GM19193 (cell line): ENCODE data around the gene SNX13.

Source experiments
- POLR2A ChIP-seq: IDR thresholded peaks from 4 replicates; pipeline ENCODE4 v1.6.1; 2011; ENCODE audit not compliant: insufficient read depth, insufficient read length; ENCODE audit errors: extremely low read depth

Gene SNX13, protein sequence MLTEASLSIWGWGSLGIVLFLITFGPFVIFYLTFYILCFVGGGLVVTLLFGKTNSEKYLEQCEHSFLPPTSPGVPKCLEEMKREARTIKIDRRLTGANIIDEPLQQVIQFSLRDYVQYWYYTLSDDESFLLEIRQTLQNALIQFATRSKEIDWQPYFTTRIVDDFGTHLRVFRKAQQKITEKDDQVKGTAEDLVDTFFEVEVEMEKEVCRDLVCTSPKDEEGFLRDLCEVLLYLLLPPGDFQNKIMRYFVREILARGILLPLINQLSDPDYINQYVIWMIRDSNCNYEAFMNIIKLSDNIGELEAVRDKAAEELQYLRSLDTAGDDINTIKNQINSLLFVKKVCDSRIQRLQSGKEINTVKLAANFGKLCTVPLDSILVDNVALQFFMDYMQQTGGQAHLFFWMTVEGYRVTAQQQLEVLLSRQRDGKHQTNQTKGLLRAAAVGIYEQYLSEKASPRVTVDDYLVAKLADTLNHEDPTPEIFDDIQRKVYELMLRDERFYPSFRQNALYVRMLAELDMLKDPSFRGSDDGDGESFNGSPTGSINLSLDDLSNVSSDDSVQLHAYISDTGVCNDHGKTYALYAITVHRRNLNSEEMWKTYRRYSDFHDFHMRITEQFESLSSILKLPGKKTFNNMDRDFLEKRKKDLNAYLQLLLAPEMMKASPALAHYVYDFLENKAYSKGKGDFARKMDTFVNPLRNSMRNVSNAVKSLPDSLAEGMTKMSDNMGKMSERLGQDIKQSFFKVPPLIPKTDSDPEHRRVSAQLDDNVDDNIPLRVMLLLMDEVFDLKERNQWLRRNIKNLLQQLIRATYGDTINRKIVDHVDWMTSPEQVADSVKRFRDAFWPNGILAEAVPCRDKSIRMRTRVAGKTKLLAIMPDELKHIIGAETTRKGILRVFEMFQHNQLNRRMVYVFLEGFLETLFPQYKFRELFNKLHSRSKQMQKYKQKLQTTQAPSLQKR

DNA sequence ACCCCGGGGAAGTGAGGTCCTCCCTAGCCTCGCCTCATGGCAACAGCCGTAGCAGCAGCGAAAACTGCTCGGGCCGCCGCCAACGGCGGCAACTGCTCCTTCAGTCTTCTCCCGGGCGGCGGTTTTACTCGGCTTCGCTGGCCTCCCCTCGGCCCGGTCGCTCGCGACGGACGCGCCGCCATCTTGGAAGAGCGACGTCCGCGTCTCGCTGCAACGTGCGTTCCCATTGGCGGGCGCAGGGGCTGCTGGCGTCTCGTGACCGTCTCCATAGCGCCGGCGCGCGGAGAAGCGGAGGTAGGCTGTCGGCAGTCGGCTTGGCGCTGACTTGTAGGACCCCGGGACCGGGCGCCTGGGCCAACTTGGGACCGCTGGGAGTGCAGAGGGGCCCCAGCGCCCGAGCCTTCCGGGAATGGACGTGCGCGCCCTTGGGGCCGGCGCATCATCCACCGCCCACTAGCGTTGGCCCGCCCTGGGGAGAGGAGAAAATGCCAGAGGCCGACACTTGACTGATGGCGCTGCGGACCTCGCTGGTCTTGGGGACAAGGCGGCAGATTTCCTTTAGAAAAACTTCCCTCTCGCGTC, at the start of gene SNX13:
Gene SNX13, minus strand, starts transcription at position 193 of the 582 bp plus-strand sequence. CDS start 199 bp downstream, outside the sequence.
- peak; percentile 94 for TF ChIP-seq POLR2A

DNA sequence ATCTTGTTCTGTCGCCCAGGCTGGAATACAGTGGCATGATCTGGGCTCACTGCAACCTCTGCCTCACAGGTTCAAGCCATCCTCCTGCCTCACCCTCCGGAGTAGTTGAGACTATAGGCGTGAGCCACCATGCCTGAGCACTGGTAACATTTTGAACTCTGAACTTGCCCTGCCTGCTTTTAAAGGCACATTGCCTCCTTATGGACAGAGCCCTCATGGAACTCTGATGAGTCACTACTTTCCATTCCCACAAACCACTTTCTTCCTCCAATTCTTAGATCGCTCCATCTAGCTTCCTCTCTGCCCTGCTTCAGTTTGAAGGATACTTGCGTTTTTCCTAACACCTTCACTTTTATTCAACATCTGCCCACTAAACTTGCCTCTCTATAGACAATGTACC, 49.3 kb upstream of the SNX13 start:
- TF ChIP-seq POLR2A = no peak

DNA sequence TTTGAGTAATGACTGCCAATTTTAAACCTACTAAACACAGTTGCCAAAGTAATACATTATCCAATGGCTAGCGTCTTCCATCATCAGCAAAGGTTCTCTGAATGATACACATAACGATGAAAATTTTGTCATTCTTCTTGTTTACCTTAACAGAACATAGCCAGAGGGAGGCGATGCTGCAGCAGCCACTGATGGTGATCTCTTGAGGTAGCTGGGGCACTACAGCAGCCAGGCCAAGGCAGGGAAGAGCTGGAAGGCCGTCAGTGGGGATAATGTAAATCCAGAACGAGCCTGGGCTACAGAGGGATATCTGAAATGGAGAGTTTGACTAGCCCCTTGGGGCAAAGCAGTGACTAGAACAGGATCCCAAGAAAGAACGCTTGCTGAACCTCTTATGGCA, 48.6 kb upstream of the SNX13 start:
- TF ChIP-seq POLR2A = no peak

DNA sequence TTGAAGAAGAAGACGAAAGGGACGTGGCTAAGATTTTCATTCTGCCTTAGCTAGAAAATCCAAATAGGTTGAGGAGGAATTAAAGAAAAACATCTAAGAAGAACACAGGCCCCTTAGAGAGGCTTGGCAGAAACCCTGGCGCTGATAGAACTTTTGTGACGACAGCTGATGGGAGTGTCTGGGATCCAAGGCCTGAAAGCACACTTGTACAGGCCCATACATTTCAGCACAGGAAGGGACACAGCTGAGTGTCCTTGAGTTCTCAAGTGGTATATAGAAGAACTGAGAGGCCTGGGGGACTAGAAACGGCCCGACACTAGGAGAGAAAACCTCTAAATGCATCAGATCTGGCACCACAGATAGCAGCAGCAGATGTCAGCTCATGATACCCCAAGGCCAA, 47.8 kb upstream of the SNX13 start:
- no peak for TF ChIP-seq POLR2A

DNA sequence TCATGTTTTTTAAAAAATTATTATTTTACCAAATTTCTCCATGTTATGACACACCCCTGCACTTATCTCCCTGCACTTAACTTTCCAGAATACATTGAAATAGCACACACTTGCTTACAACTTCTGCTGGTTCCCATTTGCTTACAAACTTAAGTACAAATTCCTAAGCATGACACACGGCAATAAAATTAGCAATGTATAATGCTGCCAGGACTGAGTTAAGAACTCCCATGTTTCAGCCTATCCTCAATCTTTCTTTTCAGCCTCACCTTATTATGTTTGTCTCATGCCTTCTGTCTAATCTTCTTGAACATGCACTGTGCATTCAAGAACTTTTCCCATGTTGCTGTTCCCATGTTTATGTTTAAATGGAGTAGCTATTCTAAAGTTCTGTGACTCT, 46.6 kb upstream of the SNX13 start:
- no peak for TF ChIP-seq POLR2A

DNA sequence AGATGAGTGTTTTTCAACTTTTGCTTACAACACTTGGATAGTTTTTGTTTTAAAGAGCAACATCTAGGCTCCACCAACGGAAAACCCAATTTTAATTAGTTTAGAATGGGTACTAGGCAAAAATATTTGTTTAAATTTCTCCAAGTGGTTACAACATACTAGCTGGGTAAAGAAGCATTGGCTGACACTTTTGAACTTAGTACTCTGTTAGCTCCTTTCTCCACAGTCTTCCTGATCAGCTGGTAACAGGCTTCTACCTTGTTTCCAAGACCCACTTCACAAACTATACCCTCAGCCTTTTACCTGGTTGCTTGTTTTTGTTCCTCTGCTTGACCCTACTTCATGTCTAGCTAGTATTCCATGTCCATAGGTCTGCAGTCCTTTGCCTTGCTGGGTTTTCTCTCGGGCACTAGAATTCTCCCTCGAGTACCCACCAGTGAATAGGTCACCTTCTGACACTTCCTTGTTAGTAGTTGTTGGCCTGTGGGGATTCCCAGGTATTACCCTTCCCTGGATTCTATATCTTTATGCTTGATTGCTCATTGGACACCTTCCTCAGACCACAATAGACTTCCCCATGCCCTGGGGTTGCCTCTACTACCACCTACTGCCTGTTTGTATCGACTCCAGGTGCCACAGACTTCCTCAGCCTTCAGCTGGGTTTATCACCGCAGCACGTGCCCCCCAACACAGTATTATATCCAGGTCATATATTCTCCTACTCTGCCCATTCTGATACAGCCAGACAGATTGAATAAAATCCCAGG, 45.4 kb upstream of the SNX13 start:
- no peak for TF ChIP-seq POLR2A

DNA sequence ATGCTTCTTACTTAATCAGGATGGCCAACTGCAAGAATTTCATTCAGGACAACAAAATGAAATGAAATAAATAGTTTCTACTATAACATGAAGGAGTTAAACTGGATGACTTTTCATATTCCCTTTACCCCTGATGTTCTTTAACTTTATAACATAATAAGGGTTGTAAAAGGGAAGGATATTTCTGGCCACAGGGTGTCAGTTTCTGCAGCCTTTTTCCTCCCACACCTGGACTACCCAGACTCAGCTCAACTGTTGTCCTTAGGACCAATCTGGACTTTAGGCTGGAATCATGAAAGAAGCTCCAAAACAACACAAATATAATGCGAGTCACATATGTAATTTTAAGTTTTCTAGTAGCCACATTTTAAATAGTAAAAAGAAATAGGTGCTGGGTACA, 44.0 kb upstream of the SNX13 start:
- no peak for TF ChIP-seq POLR2A

DNA sequence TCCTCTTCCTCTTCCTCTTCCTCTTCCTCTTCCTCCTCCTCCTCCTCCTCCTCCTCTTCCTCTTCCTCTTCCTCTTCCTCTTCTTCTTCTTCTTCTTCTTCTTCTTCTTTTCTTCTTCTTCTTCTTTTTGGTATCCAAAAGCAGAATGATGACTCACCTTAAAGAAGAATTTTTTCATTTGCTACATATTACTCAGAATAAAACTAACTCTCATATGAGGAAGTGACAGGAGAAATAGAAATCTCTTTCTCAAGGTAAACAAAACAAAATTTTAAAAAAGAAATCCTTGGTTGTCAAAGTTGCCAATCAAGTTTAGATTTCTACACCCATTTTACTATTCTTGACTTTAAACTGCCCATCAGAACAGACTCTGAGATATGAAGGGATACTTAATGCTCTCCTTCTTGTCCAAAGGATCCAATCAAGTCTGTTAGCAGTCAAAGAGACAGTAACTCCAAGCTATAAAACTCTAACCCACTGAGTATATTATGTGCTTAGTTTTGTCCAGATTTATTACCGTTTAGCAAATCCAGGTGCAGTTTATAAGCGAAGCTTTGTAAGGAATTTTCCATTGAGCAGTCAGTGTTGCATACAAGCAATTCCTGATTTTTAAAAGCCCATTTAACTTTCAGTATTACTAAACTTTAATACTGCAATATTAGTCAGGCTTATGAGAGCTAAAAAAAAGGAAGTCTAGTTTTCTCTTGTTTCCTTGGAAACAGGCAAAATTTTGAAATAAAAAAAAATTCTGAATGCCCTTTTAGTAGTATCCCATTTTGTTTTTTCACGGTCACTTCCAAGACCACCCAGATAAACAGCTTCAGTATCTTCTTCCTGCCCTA, 43.1 kb upstream of the SNX13 start:
- no peak for TF ChIP-seq POLR2A

DNA sequence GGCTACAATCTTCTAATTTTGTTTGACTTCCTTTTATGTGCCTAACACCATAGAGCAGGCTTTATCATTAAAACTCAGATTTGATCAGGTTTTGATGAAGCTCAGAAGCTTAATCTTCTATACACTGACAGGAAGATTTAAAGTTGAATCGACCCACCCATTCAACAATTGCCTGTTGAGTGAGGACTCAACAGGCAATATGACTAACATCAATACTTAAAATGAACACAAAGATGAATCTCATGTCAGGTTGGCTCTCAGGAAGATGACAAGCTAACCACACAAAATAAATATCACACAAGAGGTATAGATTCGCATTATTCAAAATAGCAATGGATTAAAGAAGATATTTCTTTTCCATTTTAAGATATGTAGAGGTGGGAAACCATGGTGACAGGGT, 36.7 kb upstream of the SNX13 start:
- no peak for TF ChIP-seq POLR2A

DNA sequence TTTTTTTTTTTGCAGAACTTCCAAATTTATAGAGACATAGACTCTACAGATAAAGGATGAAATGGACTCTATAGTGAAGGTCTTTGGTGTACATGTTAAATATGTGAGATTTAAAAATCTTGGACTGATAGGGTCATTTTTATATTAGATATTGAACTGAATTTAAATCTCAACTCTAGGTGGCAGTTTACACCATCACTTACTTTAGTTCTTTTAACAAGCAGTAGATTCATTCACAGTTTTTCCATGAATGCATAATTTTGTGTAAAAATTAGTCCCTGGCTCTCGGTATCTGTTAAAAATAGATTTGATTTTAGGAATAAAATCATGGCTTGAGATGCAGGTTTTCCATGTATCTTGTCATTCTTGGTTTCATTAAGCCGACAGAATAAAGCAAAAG, 31.1 kb upstream of the SNX13 start:
- no peak for TF ChIP-seq POLR2A

DNA sequence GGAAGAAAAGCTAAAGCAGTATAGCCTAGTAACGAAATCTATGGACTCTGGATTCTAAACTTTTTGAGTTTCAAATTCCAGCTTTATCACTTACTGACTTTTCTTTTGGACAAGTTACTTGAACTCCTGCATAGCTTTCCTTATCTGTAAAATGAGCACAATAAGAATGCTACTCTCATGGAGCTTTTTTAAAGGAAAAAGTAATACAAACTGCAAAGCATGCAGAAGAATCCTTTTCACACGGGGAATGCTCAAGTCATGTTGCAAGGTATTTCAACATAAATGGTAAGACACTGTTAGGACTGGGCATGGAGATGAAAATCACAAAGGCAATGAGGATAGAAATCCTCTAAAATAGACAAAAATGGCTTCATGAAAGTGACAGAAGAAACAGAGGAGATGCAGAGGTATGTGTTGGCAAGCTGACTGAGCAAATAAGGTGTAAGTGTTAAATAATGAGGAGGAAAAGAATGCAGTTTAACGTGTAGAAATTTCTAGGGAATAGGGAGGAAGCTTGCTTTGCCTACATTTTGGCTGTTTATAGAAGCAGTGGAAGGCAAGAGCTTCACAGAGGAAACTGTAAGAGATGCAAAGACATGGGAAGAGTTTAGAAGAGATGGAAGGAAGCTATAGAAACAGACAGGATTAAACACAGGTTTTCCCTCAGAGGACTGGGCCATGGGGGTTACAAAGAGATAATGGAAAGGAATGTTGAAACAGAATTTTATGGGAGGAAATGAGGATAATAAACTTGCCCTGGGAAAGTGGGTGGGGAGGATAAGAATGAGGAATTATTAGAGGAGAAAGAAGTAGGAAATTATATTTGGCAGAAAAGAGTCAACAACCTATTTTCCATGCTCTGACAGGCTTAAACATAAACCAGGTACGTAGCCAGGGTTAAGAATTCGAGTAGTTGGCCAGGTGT, 28.8 kb upstream of the SNX13 start:
- TF ChIP-seq POLR2A = no peak

DNA sequence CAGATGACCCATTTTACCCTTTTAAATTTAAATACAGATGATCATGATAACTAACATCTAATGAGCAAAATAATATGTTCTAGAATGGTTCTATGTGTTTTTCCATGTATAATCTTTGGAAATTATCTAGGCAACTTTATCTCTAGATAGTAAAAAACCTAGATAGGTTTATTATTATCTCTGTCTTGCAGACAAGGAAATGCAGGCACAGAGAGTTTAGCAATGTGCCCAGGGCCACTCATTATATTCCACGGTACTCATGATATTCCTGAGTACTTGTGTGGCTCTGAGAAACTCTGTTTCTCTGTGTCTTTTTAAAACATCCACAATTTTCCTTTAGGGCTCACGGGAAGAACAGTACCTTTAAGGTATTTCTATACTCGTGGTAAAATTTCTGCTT, 26.4 kb upstream of the SNX13 start:
- TF ChIP-seq POLR2A = no peak

DNA sequence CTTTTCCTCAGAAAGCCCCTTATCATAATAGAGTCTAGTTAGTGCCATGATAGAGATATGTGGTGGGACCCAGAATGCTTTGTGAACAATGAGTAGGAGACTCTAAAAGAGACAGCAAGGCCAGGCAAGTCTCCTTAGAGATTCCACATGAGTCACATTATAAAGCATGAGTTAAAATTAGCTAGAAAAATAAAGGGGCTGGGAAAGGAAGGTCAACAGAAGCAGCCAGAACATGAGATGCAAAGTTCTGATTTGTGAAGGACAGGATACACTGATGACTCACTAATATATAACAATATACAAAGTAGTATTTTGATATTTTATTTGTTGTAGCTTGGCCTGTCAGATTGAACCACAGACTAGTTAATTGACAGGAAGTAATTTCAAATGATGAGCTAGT, 25.3 kb upstream of the SNX13 start:
- TF ChIP-seq POLR2A = no peak
